HEK293 (cell line): ENCODE measurements around the gene ALPK3.
A peak's percentile ranks its signal among the peaks of the same experiment; 100 is the strongest.

Source experiments
- CTCF ChIA-PET: fragments of 350-600 bp; formaldehyde crosslinking; extraction: SDS; loops from one replicate; lab custom pipeline; 2021; ENCODE audit warnings: antibody characterized with exemption; lab: Yijun Ruan, JAX
- POLR2A ChIA-PET: fragments of 300-600 bp; formaldehyde crosslinking; extraction: SDS; loops from one replicate; lab custom pipeline; 2020; ENCODE audit warnings: antibody characterized with exemption, inconsistent platforms; lab: Yijun Ruan, JAX
- H3K27ac ChIP-seq: fragments of 200-500 bp; sonication (Bioruptor generic); 2 replicates; pipeline ENCODE4 v1.5.1; 2014; ENCODE audit warnings: low read depth, low read length, control low read depth, inconsistent platforms; ENCODE audit errors: extremely low read depth
- H3K36me3 ChIP-seq, 2 experiments: fragments of 200-500 bp in 1 of 2; sonication (Bioruptor generic) in 1 of 2; 1 replicate in 1 of 2; 2 replicates in 1 of 2; pipeline ENCODE4 v1.5.1; 2014 to 2017; ENCODE audit warnings: inconsistent platforms in 2 of 2, low read length in 2 of 2; ENCODE audit not compliant: control insufficient read depth in 2 of 2, insufficient read depth in 1 of 2
- H3K4me1 ChIP-seq: fragments of 200-500 bp; sonication (Bioruptor generic); 2 replicates; pipeline ENCODE4 v1.5.1; 2014; ENCODE audit warnings: mild to moderate bottlenecking, low read length, inconsistent platforms; ENCODE audit not compliant: control insufficient read depth, insufficient read depth
- H3K4me3 ChIP-seq: 2 replicates; pipeline ENCODE4 v1.5.1; 2011; ENCODE audit warnings: low read depth, mild to moderate bottlenecking, control low read depth, low read length, moderate library complexity
- H3K9me3 ChIP-seq: fragments of 200-500 bp; sonication (Bioruptor generic); 2 replicates; pipeline ENCODE4 v1.5.1; 2014; ENCODE audit warnings: low read depth, low read length, inconsistent platforms; ENCODE audit not compliant: control insufficient read depth, insufficient read depth
- FEZF1 ChIP-seq: fragments of 450-650 bp; formaldehyde crosslinking; IDR thresholded peaks from 2 replicates; pipeline ENCODE4 v1.5.1; 2016; ENCODE audit warnings: missing biosample characterization, missing genetic modification characterization
- GLI2 ChIP-seq: fragments of 450-650 bp; formaldehyde crosslinking; IDR thresholded peaks from 2 replicates; pipeline ENCODE4; 2017; ENCODE audit warnings: missing biosample characterization, missing genetic modification characterization, low read depth, borderline replicate concordance
- GLIS1 ChIP-seq: fragments of 450-650 bp; formaldehyde crosslinking; IDR thresholded peaks from 2 replicates; pipeline ENCODE4 v1.5.1; 2016; ENCODE audit warnings: missing biosample characterization, missing genetic modification characterization
- KLF10 ChIP-seq: fragments of 450-650 bp; IDR thresholded peaks from 2 replicates; pipeline ENCODE4 v1.5.1; 2018; ENCODE audit warnings: missing biosample characterization, mild to moderate bottlenecking, missing genetic modification characterization
- KLF16 ChIP-seq: fragments of 450-650 bp; formaldehyde crosslinking; IDR thresholded peaks from 2 replicates; pipeline ENCODE4 v1.5.1; 2017; ENCODE audit warnings: missing biosample characterization, missing genetic modification characterization
- KLF8 ChIP-seq: fragments of 450-650 bp; formaldehyde crosslinking; IDR thresholded peaks from 2 replicates; pipeline ENCODE4 v1.5.1; 2016; ENCODE audit warnings: missing biosample characterization, missing genetic modification characterization
- PRDM4 ChIP-seq: fragments of 450-650 bp; formaldehyde crosslinking; IDR thresholded peaks from 2 replicates; pipeline ENCODE4 v1.5.1; 2017; ENCODE audit warnings: missing biosample characterization, missing genetic modification characterization
- RBAK ChIP-seq: fragments of 450-650 bp; formaldehyde crosslinking; IDR thresholded peaks from 2 replicates; pipeline ENCODE4 v1.5.1; 2016; ENCODE audit warnings: missing biosample characterization, missing genetic modification characterization
- ZBTB48 ChIP-seq: fragments of 450-650 bp; formaldehyde crosslinking; IDR thresholded peaks from 2 replicates; pipeline ENCODE4 v1.5.1; 2016; ENCODE audit warnings: missing biosample characterization, missing genetic modification characterization
- ZFP41 ChIP-seq: fragments of 450-650 bp; formaldehyde crosslinking; IDR thresholded peaks from 2 replicates; pipeline ENCODE4 v1.5.1; 2016; ENCODE audit warnings: missing biosample characterization, missing genetic modification characterization, borderline replicate concordance
- ZNF112 ChIP-seq: fragments of 450-650 bp; formaldehyde crosslinking; IDR thresholded peaks from 2 replicates; pipeline ENCODE4 v1.5.0; 2017; ENCODE audit warnings: missing biosample characterization, missing genetic modification characterization
- ZNF133 ChIP-seq: fragments of 450-650 bp; formaldehyde crosslinking; IDR thresholded peaks from 2 replicates; pipeline ENCODE4 v1.5.1; 2016; ENCODE audit warnings: missing biosample characterization, missing genetic modification characterization
- ZNF148 ChIP-seq: fragments of 450-650 bp; formaldehyde crosslinking; IDR thresholded peaks from 2 replicates; pipeline ENCODE4 v1.5.0; 2017; ENCODE audit warnings: missing biosample characterization, missing genetic modification characterization, borderline replicate concordance
- ZNF155 ChIP-seq: fragments of 450-650 bp; formaldehyde crosslinking; IDR thresholded peaks from 2 replicates; pipeline ENCODE4 v1.5.1; 2016; ENCODE audit warnings: missing biosample characterization, missing genetic modification characterization
- ZNF324 ChIP-seq: fragments of 450-650 bp; formaldehyde crosslinking; IDR thresholded peaks from 2 replicates; pipeline ENCODE4 v1.5.1; 2016; ENCODE audit warnings: missing biosample characterization, missing genetic modification characterization
- ZNF423 ChIP-seq: fragments of 450-650 bp; formaldehyde crosslinking; IDR thresholded peaks from 2 replicates; pipeline ENCODE4 v1.5.1; 2016; ENCODE audit warnings: missing biosample characterization, missing genetic modification characterization
- ZNF530 ChIP-seq: fragments of 450-650 bp; formaldehyde crosslinking; IDR thresholded peaks from 2 replicates; pipeline ENCODE4 v1.5.1; 2016; ENCODE audit warnings: low read depth, missing biosample characterization, missing genetic modification characterization
- ZNF558 ChIP-seq: fragments of 450-650 bp; formaldehyde crosslinking; IDR thresholded peaks from 2 replicates; pipeline ENCODE4 v1.5.1; 2016; ENCODE audit warnings: missing biosample characterization, missing genetic modification characterization
- ZNF571 ChIP-seq: fragments of 450-650 bp; formaldehyde crosslinking; IDR thresholded peaks from 2 replicates; pipeline ENCODE4 v1.5.0; 2017; ENCODE audit warnings: missing biosample characterization, missing genetic modification characterization
- ZNF645 ChIP-seq: fragments of 450-650 bp; formaldehyde crosslinking; IDR thresholded peaks from 2 replicates; pipeline ENCODE4; 2016; ENCODE audit warnings: missing biosample characterization, missing genetic modification characterization
- ZNF768 ChIP-seq: fragments of 450-650 bp; formaldehyde crosslinking; IDR thresholded peaks from 2 replicates; pipeline ENCODE4 v1.5.1; 2018; ENCODE audit warnings: missing biosample characterization, mild to moderate bottlenecking, missing genetic modification characterization
- ZSCAN4 ChIP-seq: fragments of 450-650 bp; formaldehyde crosslinking; IDR thresholded peaks from 2 replicates; pipeline ENCODE4 v1.5.1; 2017; ENCODE audit warnings: missing biosample characterization, missing genetic modification characterization

ALPK3 gene

GRCh38 chr15:84864444-84864795, 47.3 kb downstream of the ALPK3 start (continued):
- TF ChIP-seq ZNF155 (tag by site-specific recombination), result no peak
- TF ChIP-seq, all 188 proteins: peak for 0

- ChIA-PET CTCF (interaction anchor here (1.1 to 2.1 kb wide), 8 partner anchors 10 to 63 kb away, joined by 3 to 11 read pairs (median 6); no protein-coding TSS in a partner anchor), POLR2A (no interaction called here)
- H3K27ac ChIP-seq, result no peak overlapping the region
- TF ChIP-seq ZNF571 (tag by site-specific recombination) (no peak), ZSCAN4 (tag by site-specific recombination) (no peak), ZFP41 (tag by site-specific recombination) (no peak), FEZF1 (no peak), RBAK (no peak), KLF16 (tag by site-specific recombination) (no peak), ZNF324 (tag by site-specific recombination) (no peak), ZNF423 (tag by site-specific recombination) (no peak), KLF10 (tag by site-specific recombination) (no peak), ZNF645 (tag by site-specific recombination) (no peak), ZNF768 (tag by site-specific recombination) (no peak), ZNF558 (tag by site-specific recombination) (no peak)
- H3K9me3 ChIP-seq, result no peaks in the 10 kb centered on the region
- H3K4me3 ChIP-seq, result no peak overlapping the region
- H3K4me1 ChIP-seq, result no peaks in the 10 kb centered on the region
- H3K36me3 ChIP-seq, result no peaks in the 10 kb centered on the region
These were observed 48.0 kb downstream of the ALPK3 start for GRCh38 chr15:84865074-84865569.

GRCh38 chr15:84868037-84868880, 51.1 kb downstream of the ALPK3 start:
- CTCF ChIA-PET, result interaction anchor here (0.7 to 1.0 kb wide), 2 partner anchors 32 to 60 kb away, joined by 3 read pairs; no protein-coding TSS in a partner anchor
- no peaks in the 10 kb centered on the region for H3K4me1 ChIP-seq
- H3K4me3 ChIP-seq, result no peak overlapping the region
- TF ChIP-seq ZBTB48 (tag by site-specific recombination) (no peak), GLIS1 (peak; percentile 45)
- H3K36me3 ChIP-seq, result no peaks in the 10 kb centered on the region
- H3K9me3 ChIP-seq, result no peaks in the 10 kb centered on the region
- POLR2A ChIA-PET, result no interaction called here
- no peak overlapping the region for H3K27ac ChIP-seq

GRCh38 chr15:84869510-84869909, 52.4 kb downstream of the ALPK3 start:
- H3K4me3 ChIP-seq, result no peak overlapping the region
- H3K4me1 ChIP-seq, result no peaks in the 10 kb centered on the region
- ChIA-PET CTCF (interaction anchor here (0.6 to 2.0 kb wide), 3 partner anchors 9 to 94 kb away, joined by 3 to 9 read pairs (median 8); no protein-coding TSS in a partner anchor), POLR2A (no interaction called here)
- no peak overlapping the region for H3K27ac ChIP-seq
- H3K36me3 ChIP-seq, result no peaks in the 10 kb centered on the region
- H3K9me3 ChIP-seq, result no peaks in the 10 kb centered on the region
- TF ChIP-seq KLF8 (tag by site-specific recombination) (no peak), GLI2 (tag by site-specific recombination) (no peak), ZNF530 (tag by site-specific recombination) (no peak), ZNF133 (tag by site-specific recombination) (no peak), ZNF148 (no peak), PRDM4 (tag by site-specific recombination) (no peak), ZNF112 (tag by site-specific recombination) (no peak)
